Renal cortex interstitium (tissue), 11 donors: ENCODE measurements around the gene NXN. TPM values are rescaled to one million over a fixed set of nuclear protein-coding genes. Genes with fewer than 3 reads are reported as not detected.
"Not testable (repeated sequence)": the region's sequence is repeated elsewhere in the genome, so short reads cannot be mapped to it uniquely, and the experiment has no call there.

ENCODE experiments used
- DNase-seq, 11 donors: peaks; one replicate each; pipeline ENCODE4 v3.0.0-alpha.2; 2013; ENCODE audit warnings: low read depth in 9 of 11, low spot score in 4 of 11; ENCODE audit errors: extremely low read depth in 1 of 11
- polyA plus RNA-seq, 3 donors: library from polyadenylated mRNA; unstranded; fragments of 120-200 nt; gene quantifications; one replicate each; pipeline ENCODE4 v1.2.1, GENCODE V29; 2013; ENCODE audit not compliant: insufficient read length in 3 of 3

The NXN gene
- polyA plus RNA-seq, 3 donors, result 29.9 to 38.5 (median 33.1) TPM

- DNase-seq, result no peak
These were observed 35.2 kb downstream of the NXN start for GRCh38 chr17:944266-944826.

- DNase-seq, result no peak
These were observed 44.1 kb downstream of the NXN start for GRCh38 chr17:935485-935884.

GRCh38 chr17:933312-934073 is 46.1 kb downstream of the NXN start:
- DNase-seq, result no peak

GRCh38 chr17:930258-930657 is 49.3 kb downstream of the NXN start:
- no peak for DNase-seq

GRCh38 chr17:929586-929985 is 50.0 kb downstream of the NXN start:
- no peak for DNase-seq

- no peak for DNase-seq
These were observed 51.7 kb downstream of the NXN start for GRCh38 chr17:927611-928461.

GRCh38 chr17:925817-926216 is 53.8 kb downstream of the NXN start:
- no peak for DNase-seq

GRCh38 chr17:924711-925475 is 54.7 kb downstream of the NXN start:
- DNase-seq, result no peak

- not testable (repeated sequence) for DNase-seq
These were observed 55.3 kb downstream of the NXN start for GRCh38 chr17:924306-924705.

- DNase-seq, result no peak
These were observed 55.9 kb downstream of the NXN start for GRCh38 chr17:923633-924032.

- DNase-seq, result no peak
These were observed 58.4 kb downstream of the NXN start for GRCh38 chr17:921161-921560.

GRCh38 chr17:920190-920589 is 59.4 kb downstream of the NXN start:
- no peak for DNase-seq

- no peak for DNase-seq
These were observed 61.4 kb downstream of the NXN start for GRCh38 chr17:917941-918740.

- no peak for DNase-seq
These were observed 62.2 kb downstream of the NXN start for GRCh38 chr17:917391-917811.

- no peak for DNase-seq
These were observed 63.3 kb downstream of the NXN start for GRCh38 chr17:916315-916714.

- DNase-seq, result no peak
These were observed 63.9 kb downstream of the NXN start for GRCh38 chr17:915538-916201.

- no peak for DNase-seq
These were observed 65.0 kb downstream of the NXN start for GRCh38 chr17:914561-914960.

- no peak for DNase-seq
These were observed 66.4 kb downstream of the NXN start for GRCh38 chr17:913207-913606.
